Immature natural killer cell (primary cell): ENCODE measurements around the gene RET. TPM values are rescaled to one million over a fixed set of nuclear protein-coding genes. Genes with fewer than 3 reads are reported as not detected.
"Not testable (repeated sequence)": the region's sequence is repeated elsewhere in the genome, so short reads cannot be mapped to it uniquely, and the experiment has no call there.

Experiments used
- DNase-seq, 3 donors: peaks; one replicate each; pipeline ENCODE4 v3.0.0; 2022; ENCODE audit warnings: mixed read lengths in 1 of 3
- H3K27ac Mint-ChIP-seq, 6 donors: one replicate each; pipeline ENCODE4 v1.8.0; 2020; ENCODE audit warnings: mixed read lengths in 6 of 6, mild to moderate bottlenecking in 5 of 6, inconsistent platforms in 4 of 6, moderate library complexity in 3 of 6
- H3K27me3 Mint-ChIP-seq, 3 donors: one replicate each; pipeline ENCODE4 v1.8.0; 2020 to 2021; ENCODE audit warnings: low read depth in 3 of 3, mild to moderate bottlenecking in 3 of 3, mixed read lengths in 3 of 3, moderate library complexity in 3 of 3, inconsistent platforms in 1 of 3
- H3K36me3 Mint-ChIP-seq, 3 donors: one replicate each; pipeline ENCODE4 v1.8.0; 2020; ENCODE audit warnings: mixed read lengths in 3 of 3, inconsistent platforms in 2 of 3, mild to moderate bottlenecking in 2 of 3
- H3K4me1 Mint-ChIP-seq, 2 donors: one replicate each; pipeline ENCODE4 v1.8.0; 2020; ENCODE audit warnings: inconsistent platforms in 2 of 2, mild to moderate bottlenecking in 2 of 2, mixed read lengths in 2 of 2, moderate library complexity in 1 of 2
- H3K4me3 Mint-ChIP-seq, 5 donors: one replicate each; pipeline ENCODE4 v1.8.0; 2020; ENCODE audit warnings: mild to moderate bottlenecking in 5 of 5, mixed read lengths in 5 of 5, inconsistent platforms in 3 of 5, moderate library complexity in 3 of 5
- H3K9me3 Mint-ChIP-seq, 6 donors: one replicate each; pipeline ENCODE4 v1.8.0; 2020; ENCODE audit warnings: mild to moderate bottlenecking in 6 of 6, mixed read lengths in 6 of 6, inconsistent platforms in 4 of 6, moderate library complexity in 3 of 6
- polyA plus RNA-seq, 3 donors: library from polyadenylated mRNA; unstranded; fragments of 300-500 nt; fragmentation: Illumina TruSeq; gene quantifications; one replicate each; pipeline ENCODE4 v1.2.3, GENCODE V29; 2021

RET gene
- polyA plus RNA-seq, 3 donors from 2014 or later: 0.27 TPM; not detected in 2

- Mint-ChIP-seq H3K27me3 (peaks cover 7 to 14% (median 12%) of the 10 kb centered on the region in 3 donors), H3K36me3 (no peaks in the 10 kb centered on the region), H3K9me3 (peaks cover 0 to 1% (median 0%) of the 10 kb centered on the region in 6 donors), H3K4me1 (no peaks in the 10 kb centered on the region), H3K27ac (no peak overlapping the region), H3K4me3 (no peak overlapping the region)
- DNase-seq: no peak
These were observed 6.9 kb downstream of the RET start for GRCh38 chr10:43083764-43084163.

GRCh38 chr10:43084812-43085211 lies 7.9 kb downstream of the RET start:
- Mint-ChIP-seq H3K4me1 (no peaks in the 10 kb centered on the region), H3K36me3 (no peaks in the 10 kb centered on the region), H3K27me3 (peaks cover 5 to 11% (median 7%) of the 10 kb centered on the region in 3 donors), H3K27ac (no peak overlapping the region), H3K4me3 (no peak overlapping the region), H3K9me3 (peaks cover 0 to 1% (median 0%) of the 10 kb centered on the region in 6 donors)
- no peak for DNase-seq

- no peak overlapping the region for H3K4me3 Mint-ChIP-seq
- H3K36me3 Mint-ChIP-seq: no peaks in the 10 kb centered on the region
- DNase-seq: no peak
- no peak overlapping the region for H3K27ac Mint-ChIP-seq
- peaks cover 5 to 9% (median 7%) of the 10 kb centered on the region in 3 donors for H3K27me3 Mint-ChIP-seq
- peaks cover 0 to 1% (median 0%) of the 10 kb centered on the region in 6 donors for H3K9me3 Mint-ChIP-seq
- no peaks in the 10 kb centered on the region for H3K4me1 Mint-ChIP-seq
These were observed 9.6 kb downstream of the RET start for GRCh38 chr10:43086321-43086942.

- H3K36me3 Mint-ChIP-seq: no peaks in the 10 kb centered on the region
- no peaks in the 10 kb centered on the region for H3K4me1 Mint-ChIP-seq
- no peak for DNase-seq
- no peak overlapping the region for H3K27ac Mint-ChIP-seq
- peaks cover under 1 to 8% (median 4%) of the 10 kb centered on the region in 3 donors for H3K27me3 Mint-ChIP-seq
- H3K4me3 Mint-ChIP-seq: no peak overlapping the region
- H3K9me3 Mint-ChIP-seq: peaks cover 0 to 1% (median 0%) of the 10 kb centered on the region in 6 donors
These were observed 12.7 kb downstream of the RET start for GRCh38 chr10:43089519-43089918.

- peaks cover 0 to 6% (median 3%) of the 10 kb centered on the region in 3 donors for H3K27me3 Mint-ChIP-seq
- peaks cover 0 to 1% (median 0%) of the 10 kb centered on the region in 6 donors for H3K9me3 Mint-ChIP-seq
- no peaks in the 10 kb centered on the region for H3K4me1 Mint-ChIP-seq
- H3K4me3 Mint-ChIP-seq: no peak overlapping the region
- no peak overlapping the region for H3K27ac Mint-ChIP-seq
- no peaks in the 10 kb centered on the region for H3K36me3 Mint-ChIP-seq
- DNase-seq: no peak
These were observed 13.3 kb downstream of the RET start for GRCh38 chr10:43090188-43090587.

GRCh38 chr10:43090664-43091063 lies 13.8 kb downstream of the RET start:
- Mint-ChIP-seq H3K4me3 (no peak overlapping the region), H3K27me3 (peaks cover 0 to 8% (median 5%) of the 10 kb centered on the region in 3 donors), H3K36me3 (no peaks in the 10 kb centered on the region), H3K4me1 (no peaks in the 10 kb centered on the region), H3K9me3 (peaks cover 0 to 1% (median 0%) of the 10 kb centered on the region in 6 donors), H3K27ac (no peak overlapping the region)
- DNase-seq: no peak

- peaks cover 0 to 1% (median 0%) of the 10 kb centered on the region in 6 donors for H3K9me3 Mint-ChIP-seq
- DNase-seq: no peak
- H3K4me1 Mint-ChIP-seq: no peaks in the 10 kb centered on the region
- no peak overlapping the region for H3K4me3 Mint-ChIP-seq
- no peaks in the 10 kb centered on the region for H3K36me3 Mint-ChIP-seq
- H3K27me3 Mint-ChIP-seq: peaks cover 0 to 8% (median 5%) of the 10 kb centered on the region in 3 donors
- H3K27ac Mint-ChIP-seq: no peak overlapping the region
These were observed 15.0 kb downstream of the RET start for GRCh38 chr10:43091846-43092245.

- no peak for DNase-seq
- H3K9me3 Mint-ChIP-seq: no peaks in the 10 kb centered on the region
- no peak overlapping the region for H3K27ac Mint-ChIP-seq
- H3K4me1 Mint-ChIP-seq: no peaks in the 10 kb centered on the region
- H3K36me3 Mint-ChIP-seq: no peaks in the 10 kb centered on the region
- H3K27me3 Mint-ChIP-seq: peaks cover 0 to 8% (median 4%) of the 10 kb centered on the region in 3 donors
- H3K4me3 Mint-ChIP-seq: no peak overlapping the region
These were observed 16.7 kb downstream of the RET start for GRCh38 chr10:43093423-43094076.

GRCh38 chr10:43094085-43094484 lies 17.2 kb downstream of the RET start:
- Mint-ChIP-seq H3K27ac (no peak overlapping the region), H3K9me3 (no peaks in the 10 kb centered on the region), H3K4me1 (no peaks in the 10 kb centered on the region), H3K36me3 (no peaks in the 10 kb centered on the region), H3K4me3 (no peak overlapping the region), H3K27me3 (peaks cover 0 to 8% (median 2%) of the 10 kb centered on the region in 3 donors)
- DNase-seq: no peak

- H3K27ac Mint-ChIP-seq, H3K4me1 Mint-ChIP-seq, H3K4me3 Mint-ChIP-seq, DNase-seq, H3K36me3 Mint-ChIP-seq, H3K9me3 Mint-ChIP-seq: not testable (repeated sequence)
- peaks cover 5 to 17% (median 10%) of the 10 kb centered on the region in 3 donors for H3K27me3 Mint-ChIP-seq
These were observed 22.5 kb downstream of the RET start for GRCh38 chr10:43099339-43099738.

- Mint-ChIP-seq H3K4me3 (no peak overlapping the region), H3K4me1 (peaks cover 6% of the 10 kb centered on the region in 2 donors), H3K27me3 (peaks cover 5 to 17% (median 10%) of the 10 kb centered on the region in 3 donors), H3K9me3 (no peaks in the 10 kb centered on the region), H3K27ac (no peak overlapping the region), H3K36me3 (no peaks in the 10 kb centered on the region)
- no peak for DNase-seq
These were observed 23.1 kb downstream of the RET start for GRCh38 chr10:43099928-43100327.

GRCh38 chr10:43100366-43100765 lies 23.5 kb downstream of the RET start:
- DNase-seq: no peak
- no peak overlapping the region for H3K27ac Mint-ChIP-seq
- H3K9me3 Mint-ChIP-seq: no peaks in the 10 kb centered on the region
- no peak overlapping the region for H3K4me3 Mint-ChIP-seq
- peaks cover 5 to 17% (median 10%) of the 10 kb centered on the region in 3 donors for H3K27me3 Mint-ChIP-seq
- peaks cover 6 to 9% of the 10 kb centered on the region in 2 donors for H3K4me1 Mint-ChIP-seq
- no peaks in the 10 kb centered on the region for H3K36me3 Mint-ChIP-seq

GRCh38 chr10:43102063-43102828 lies 25.4 kb downstream of the RET start:
- Mint-ChIP-seq H3K9me3 (no peaks in the 10 kb centered on the region), H3K27ac (peak overlapping the region in 1 of 6 donors; percentile 7), H3K36me3 (no peaks in the 10 kb centered on the region), H3K27me3 (peaks cover 3 to 17% (median 10%) of the 10 kb centered on the region in 3 donors), H3K4me1 (peaks cover 17 to 22% of the 10 kb centered on the region in 2 donors), H3K4me3 (peak overlapping the region in 2 of 5 donors; percentile 54 to 63)
- no peak for DNase-seq
